HepG2 (cell line): ENCODE data around the gene PCED1B. TPM values are rescaled to one million over a fixed set of nuclear protein-coding genes. Genes with fewer than 3 reads are reported as not detected.

ENCODE experiments used
- ATAC-seq: fragments of 200-7000 bp; cut with Tn5 transposase; 3 replicates; pipeline ENCODE4 v1.9.1; 2020; ENCODE audit warnings: mild to moderate bottlenecking, moderate library complexity
- BruUV-seq: library from RNA; stranded (reverse); fragments of 400-500 nt; replicated peaks from 2 replicates; lab custom pipeline; 2021; lab: Mats Ljungman, UMichigan
- CTCF ChIA-PET: fragments of 300-600 bp; formaldehyde crosslinking; extraction: SDS; loops from one replicate; lab custom pipeline; 2021; ENCODE audit warnings: low total read pairs, inconsistent platforms, low intra/inter-chr PET ratio; lab: Yijun Ruan, JAX
- POLR2A ChIA-PET: fragments of 350-600 bp; sonication (Branson Sonifier 250); formaldehyde crosslinking; loops from one replicate; lab custom pipeline; 2020; ENCODE audit warnings: antibody characterized with exemption, inconsistent platforms; lab: Yijun Ruan, JAX
- DNase-seq: peaks from one replicate; pipeline ENCODE4 v3.0.0-alpha.2; 2015; ENCODE audit warnings: low spot score
- FAIRE-seq: peaks from 3 replicates; lab custom pipeline; 2011; peaks lifted over from hg19 to GRCh38; lab: Jason Lieb, UNC
- H2AFZ ChIP-seq: one replicate; pipeline ENCODE4 v1.6.1; 2011; ENCODE audit warnings: low read length, inconsistent platforms
- H3K27ac ChIP-seq: fragments of 300-600 bp; 3 replicates; pipeline ENCODE4 v1.8.0; 2011; ENCODE audit warnings: mixed run types, mild to moderate bottlenecking, mixed read lengths, low read length, inconsistent platforms; ENCODE audit not compliant: insufficient read depth; ENCODE audit errors: extremely low read length
- H3K27me3 ChIP-seq, 2 experiments: fragments of 200-600 bp in 1 of 2; 2 replicates in 1 of 2; 3 replicates in 1 of 2; pipeline versions ENCODE4 v1.6.0 to v1.8.0; 2011; ENCODE audit warnings: low read length in 2 of 2, mild to moderate bottlenecking in 2 of 2, moderate library complexity in 2 of 2, inconsistent platforms in 1 of 2; ENCODE audit not compliant: insufficient read depth in 2 of 2, control insufficient read depth in 1 of 2
- H3K36me3 ChIP-seq, 2 experiments: fragments of 200-600 bp in 1 of 2; replicated peaks in 1 of 2; 2 replicates in 1 of 2; 3 replicates in 1 of 2; pipeline versions ENCODE4 v1.5.1 to v1.8.0; 2011; ENCODE audit warnings: low read length in 2 of 2, inconsistent platforms in 1 of 2; ENCODE audit not compliant: insufficient read depth in 2 of 2, control insufficient read depth in 1 of 2
- H3K4me1 ChIP-seq: 2 replicates; pipeline ENCODE4 v1.5.1; 2012; ENCODE audit warnings: low read length, inconsistent platforms; ENCODE audit not compliant: insufficient read depth
- H3K4me2 ChIP-seq: 2 replicates; pipeline ENCODE4 v1.6.0; 2011; ENCODE audit warnings: low read depth, low read length, inconsistent platforms
- H3K4me3 ChIP-seq, 3 experiments: fragments of 200-600 bp in 1 of 3; sonication (generic), shearing (Covaris generic) in 1 of 3; replicated peaks in 1 of 3; 2 replicates each; pipeline ENCODE4 v1.5.1; 2011 to 2016; ENCODE audit warnings: low read length in 3 of 3, inconsistent platforms in 2 of 3, low read depth in 2 of 3, mild to moderate bottlenecking in 2 of 3, control low read depth in 1 of 3, mixed read lengths in 1 of 3; ENCODE audit not compliant: insufficient read depth in 1 of 3
- H3K79me2 ChIP-seq: one replicate; pipeline ENCODE4 v1.6.1; 2011; ENCODE audit warnings: low read length, inconsistent platforms; ENCODE audit not compliant: insufficient read depth
- H3K9ac ChIP-seq: 2 replicates; pipeline ENCODE4 v1.6.0; 2011; ENCODE audit warnings: mild to moderate bottlenecking, low read depth, low read length, inconsistent platforms; ENCODE audit not compliant: insufficient read depth
- H3K9me3 ChIP-seq: 2 replicates; pipeline ENCODE4 v1.5.1; 2012; ENCODE audit warnings: mild to moderate bottlenecking, low read length
- H4K20me1 ChIP-seq: 2 replicates; pipeline ENCODE4 v1.6.0; 2011; ENCODE audit warnings: inconsistent platforms, mild to moderate bottlenecking, low read length, moderate library complexity; ENCODE audit not compliant: insufficient read depth
- ATF1 ChIP-seq: IDR thresholded peaks from 2 replicates; pipeline ENCODE4 v1.6.1; 2016; ENCODE audit warnings: mild to moderate bottlenecking, control low read depth
- CCDC6 ChIP-seq: sonication (generic); formaldehyde crosslinking; IDR thresholded peaks from 2 replicates; pipeline ENCODE4 v1.8.1; 2022; ENCODE audit warnings: mild to moderate bottlenecking, missing genetic modification reagents, moderate library complexity
- PHF21A ChIP-seq: sonication (generic); formaldehyde crosslinking; IDR thresholded peaks from 2 replicates; pipeline ENCODE4 v1.5.0; 2020; ENCODE audit warnings: mild to moderate bottlenecking, missing genetic modification reagents
- PRMT3 ChIP-seq: sonication (generic); formaldehyde crosslinking; IDR thresholded peaks from 2 replicates; pipeline ENCODE4 v1.8.1; 2022; ENCODE audit warnings: low read depth, mild to moderate bottlenecking, moderate library complexity, missing genetic modification reagents, borderline replicate concordance
- PRPF4 ChIP-seq: fragments of 200-400 bp; formaldehyde crosslinking; IDR thresholded peaks from 2 replicates; pipeline ENCODE4 v1.6.1; 2016; ENCODE audit warnings: low read length, low read depth; ENCODE audit not compliant: poor library complexity, severe bottlenecking
- RELA ChIP-seq: sonication (generic); formaldehyde crosslinking; IDR thresholded peaks from 2 replicates; pipeline ENCODE4 v1.4.0; 2020; ENCODE audit warnings: missing genetic modification reagents
- THYN1 ChIP-seq: sonication (generic); formaldehyde crosslinking; IDR thresholded peaks from 2 replicates; pipeline ENCODE4 v1.8.1; 2023; ENCODE audit warnings: low read depth, mild to moderate bottlenecking, moderate library complexity, missing genetic modification reagents, borderline replicate concordance
- ZC3H13 ChIP-seq: sonication (generic); formaldehyde crosslinking; IDR thresholded peaks from 2 replicates; pipeline ENCODE4 v1.8.1; 2023; ENCODE audit warnings: mild to moderate bottlenecking, missing genetic modification reagents, moderate library complexity
- ZNF232 ChIP-seq: sonication (generic); formaldehyde crosslinking; IDR thresholded peaks from 2 replicates; pipeline ENCODE4 v1.4.0; 2020; ENCODE audit warnings: missing genetic modification reagents, borderline replicate concordance
- ZNF678 ChIP-seq: sonication (generic); formaldehyde crosslinking; IDR thresholded peaks from 2 replicates; pipeline ENCODE4 v1.4.0; 2020; ENCODE audit warnings: mild to moderate bottlenecking, missing genetic modification reagents
- ZSCAN25 ChIP-seq: sonication (generic); formaldehyde crosslinking; IDR thresholded peaks from 2 replicates; pipeline ENCODE4 v1.8.0; 2022; ENCODE audit warnings: mild to moderate bottlenecking, missing genetic modification reagents
- WGBS: methylation state at CpG from one replicate; pipeline ENCODE4 v1.1.6; 2017; ENCODE audit warnings: low lambda C conversion rate; 5-methylcytosine and 5-hydroxymethylcytosine counted together
- in situ Hi-C: cut with HindIII; loops from 2 replicates; pipeline ENCODE4 v1.10.0; 2017; ENCODE audit warnings: low pct_unique_long_range_greater_than_20kb; ENCODE audit not compliant: extremely low pct_ligation_motif_present
- intact Hi-C: fragments of 100-400 bp; cut with micrococcal nuclease; formaldehyde crosslinking; loops from one replicate; pipeline ENCODE4 v1.10.0; 2022; ENCODE audit not compliant: unreplicated experiment
- polyA plus RNA-seq, 8 experiments: library from polyadenylated mRNA; depleted of rRNA in 3 of 8; stranded (reverse) in 7 of 8; unstranded in 1 of 8; fragments of >200 nt; fragmentation: Illumina TruSeq in 4 of 8; extraction: Trizol in 4 of 8; gene quantifications; 2 replicates each; pipeline versions ENCODE4 v1.2.1 to v1.2.3, GENCODE V29; 2011 to 2016; ENCODE audit warnings: low read depth in 4 of 8, missing spikeins in 1 of 8, mixed read lengths in 1 of 8; ENCODE audit not compliant: insufficient read depth in 1 of 8
- total RNA-seq, 5 experiments: library from RNA; depleted of rRNA; stranded (reverse); fragments of >200 nt; fragmentation: Illumina TruSeq; extraction: Trizol; gene quantifications; 2 replicates each; pipeline ENCODE4 v1.2.3, GENCODE V29; 2016; ENCODE audit warnings: low read depth in 1 of 5
- TF ChIP-seq, protein P1 (sequence below): IDR thresholded peaks from 2 replicates; pipeline ENCODE4 v1.4.0; 2020; ENCODE audit warnings: mild to moderate bottlenecking, missing genetic modification reagents
- TF ChIP-seq, protein P2 (sequence below): sonication (generic); formaldehyde crosslinking; IDR thresholded peaks from 2 replicates; pipeline ENCODE4 v1.8.0; 2022; ENCODE audit warnings: missing genetic modification reagents, low read depth, mild to moderate bottlenecking, borderline replicate concordance

Gene PCED1B
- total and polyA plus RNA-seq, 2 of the 13 experiments (the other 11 are each of a cell fraction or from before 2014, with no cell fraction given) = 0.11 to 0.37 TPM

DNA sequence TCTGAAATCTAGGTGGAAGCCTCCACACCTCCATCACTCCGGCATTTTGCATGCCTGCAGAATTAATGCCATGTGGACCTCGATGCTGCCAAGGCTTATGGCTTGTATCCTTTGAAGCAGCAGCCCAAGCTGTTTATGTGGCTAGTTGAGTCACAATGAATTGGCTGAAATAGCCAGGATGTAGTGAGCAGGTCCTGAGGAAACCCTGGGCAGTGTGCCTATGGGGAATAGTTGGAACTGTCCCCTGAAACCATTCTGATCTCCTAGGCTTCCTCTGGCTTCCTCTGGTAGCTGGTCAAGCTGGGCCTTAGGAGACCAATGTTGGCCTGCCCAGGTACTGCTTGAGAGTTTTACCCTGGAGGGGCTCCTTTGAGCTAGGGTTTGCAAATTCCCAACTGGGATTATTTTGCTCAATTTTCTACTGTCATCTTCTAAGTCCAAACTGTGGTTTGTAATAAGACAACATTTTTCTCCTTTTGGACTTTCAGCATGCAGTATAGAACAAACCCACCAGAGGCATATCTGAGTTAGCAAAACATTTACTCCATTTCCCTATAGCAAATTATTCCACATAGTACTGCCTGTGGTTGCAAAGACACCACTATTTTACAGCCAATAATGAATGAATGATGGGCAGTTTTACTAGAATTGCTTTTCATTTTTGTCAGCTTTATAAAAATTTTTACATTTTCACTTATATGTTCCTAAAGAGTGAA is 85.5 kb downstream of the PCED1B start:
- no peaks in the 10 kb centered on the region for H3K9me3 ChIP-seq
- no TSS peak for BruUV-seq
- H3K79me2 ChIP-seq = no peaks in the 10 kb centered on the region
- WGBS = no CpG with 5 or more reads among the region's 2 CpGs
- no peak for ATAC-seq
- no peak overlapping the region for H3K27ac ChIP-seq
- H3K4me1 ChIP-seq = no peaks in the 10 kb centered on the region
- intact Hi-C loops = no loop called here
- TF ChIP-seq PHF21A (CRISPR knock-in tag) = no peak
- TF ChIP-seq, all 625 proteins: peak for 0
- Histone ChIP-seq H3K36me3 (no peaks in the 10 kb centered on the region), H3K27me3 (no peaks in the 10 kb centered on the region), H2AFZ (no peak overlapping the region), H3K4me2 (no peak overlapping the region), H3K9ac (no peak overlapping the region), H3K4me3 (no peak overlapping the region), H4K20me1 (no peaks in the 10 kb centered on the region)
- FAIRE-seq (no peak), DNase-seq (no peak)
- ChIA-PET POLR2A (no interaction called here), CTCF (no interaction called here)
- in situ Hi-C loops = no loop called here

DNA sequence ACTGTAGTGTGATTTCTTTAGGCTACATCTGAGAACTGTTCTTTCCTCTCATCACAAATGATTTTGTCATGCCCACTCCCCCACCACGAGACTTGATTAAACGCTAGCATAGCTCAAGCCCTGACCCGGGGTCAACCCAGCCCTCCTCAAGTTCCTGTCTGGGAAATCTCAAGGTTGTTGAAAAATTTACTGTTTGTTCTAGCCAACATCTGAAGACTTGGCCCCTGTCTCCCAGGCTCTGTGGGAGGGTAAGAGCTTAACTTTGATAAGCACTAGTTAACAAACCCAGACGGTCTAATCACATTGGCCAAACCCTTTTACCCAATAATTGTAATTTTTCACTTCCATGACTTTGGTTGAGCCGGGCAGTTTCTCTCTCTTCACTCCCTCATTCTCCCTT is 86.5 kb downstream of the PCED1B start:
- H3K4me3 ChIP-seq = no peak overlapping the region
- WGBS = 20% methylated on average over 5 of the region's 5 CpGs
- DNase-seq (no peak), ATAC-seq (no peak), FAIRE-seq (no peak)
- no peak overlapping the region for H3K27ac ChIP-seq
- no peaks in the 10 kb centered on the region for H3K27me3 ChIP-seq
- intact Hi-C loops = no loop called here
- no peak overlapping the region for H2AFZ ChIP-seq
- no peaks in the 10 kb centered on the region for H3K9me3 ChIP-seq
- in situ Hi-C loops = no loop called here
- no peaks in the 10 kb centered on the region for H3K79me2 ChIP-seq
- H3K36me3 ChIP-seq = no peaks in the 10 kb centered on the region
- no peaks in the 10 kb centered on the region for H3K4me1 ChIP-seq
- POLR2A ChIA-PET = no interaction called here
- CTCF ChIA-PET = no interaction called here
- no peak overlapping the region for H3K9ac ChIP-seq
- H3K4me2 ChIP-seq = no peak overlapping the region
- no TSS peak for BruUV-seq
- no peaks in the 10 kb centered on the region for H4K20me1 ChIP-seq
- TF ChIP-seq PRMT3 (CRISPR knock-in tag) = no peak
- no peak for TF ChIP-seq ZNF232
- no peak for TF ChIP-seq RELA (CRISPR knock-in tag)
- TF ChIP-seq, protein P1, sequence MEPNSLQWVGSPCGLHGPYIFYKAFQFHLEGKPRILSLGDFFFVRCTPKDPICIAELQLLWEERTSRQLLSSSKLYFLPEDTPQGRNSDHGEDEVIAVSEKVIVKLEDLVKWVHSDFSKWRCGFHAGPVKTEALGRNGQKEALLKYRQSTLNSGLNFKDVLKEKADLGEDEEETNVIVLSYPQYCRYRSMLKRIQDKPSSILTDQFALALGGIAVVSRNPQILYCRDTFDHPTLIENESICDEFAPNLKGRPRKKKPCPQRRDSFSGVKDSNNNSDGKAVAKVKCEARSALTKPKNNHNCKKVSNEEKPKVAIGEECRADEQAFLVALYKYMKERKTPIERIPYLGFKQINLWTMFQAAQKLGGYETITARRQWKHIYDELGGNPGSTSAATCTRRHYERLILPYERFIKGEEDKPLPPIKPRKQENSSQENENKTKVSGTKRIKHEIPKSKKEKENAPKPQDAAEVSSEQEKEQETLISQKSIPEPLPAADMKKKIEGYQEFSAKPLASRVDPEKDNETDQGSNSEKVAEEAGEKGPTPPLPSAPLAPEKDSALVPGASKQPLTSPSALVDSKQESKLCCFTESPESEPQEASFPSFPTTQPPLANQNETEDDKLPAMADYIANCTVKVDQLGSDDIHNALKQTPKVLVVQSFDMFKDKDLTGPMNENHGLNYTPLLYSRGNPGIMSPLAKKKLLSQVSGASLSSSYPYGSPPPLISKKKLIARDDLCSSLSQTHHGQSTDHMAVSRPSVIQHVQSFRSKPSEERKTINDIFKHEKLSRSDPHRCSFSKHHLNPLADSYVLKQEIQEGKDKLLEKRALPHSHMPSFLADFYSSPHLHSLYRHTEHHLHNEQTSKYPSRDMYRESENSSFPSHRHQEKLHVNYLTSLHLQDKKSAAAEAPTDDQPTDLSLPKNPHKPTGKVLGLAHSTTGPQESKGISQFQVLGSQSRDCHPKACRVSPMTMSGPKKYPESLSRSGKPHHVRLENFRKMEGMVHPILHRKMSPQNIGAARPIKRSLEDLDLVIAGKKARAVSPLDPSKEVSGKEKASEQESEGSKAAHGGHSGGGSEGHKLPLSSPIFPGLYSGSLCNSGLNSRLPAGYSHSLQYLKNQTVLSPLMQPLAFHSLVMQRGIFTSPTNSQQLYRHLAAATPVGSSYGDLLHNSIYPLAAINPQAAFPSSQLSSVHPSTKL (CRISPR knock-in tag) = no peak
- no peak for TF ChIP-seq PRPF4
- TF ChIP-seq ATF1 (CRISPR knock-in tag) = no peak
- TF ChIP-seq THYN1 (CRISPR knock-in tag) = no peak
- no peak for TF ChIP-seq ZNF678 (CRISPR knock-in tag)
- TF ChIP-seq CCDC6 = no peak
- TF ChIP-seq, protein P2, sequence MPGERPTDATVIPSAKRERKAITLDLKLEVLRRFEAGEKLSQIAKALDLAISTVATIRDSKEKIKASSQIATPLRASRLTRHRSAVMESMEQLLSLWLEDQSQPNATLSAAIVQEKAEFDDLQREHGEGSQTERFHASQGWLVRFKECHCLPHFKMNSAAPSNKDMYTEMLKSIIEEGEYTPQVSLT (CRISPR knock-in tag) = no peak
- no peak for TF ChIP-seq ZSCAN25
- no peak for TF ChIP-seq ZC3H13 (CRISPR knock-in tag)
